ENCODE results near the gene SEC22A. TPM values are rescaled to one million over a fixed set of nuclear protein-coding genes. Genes with fewer than 3 reads are reported as not detected.

SEC22A gene, protein sequence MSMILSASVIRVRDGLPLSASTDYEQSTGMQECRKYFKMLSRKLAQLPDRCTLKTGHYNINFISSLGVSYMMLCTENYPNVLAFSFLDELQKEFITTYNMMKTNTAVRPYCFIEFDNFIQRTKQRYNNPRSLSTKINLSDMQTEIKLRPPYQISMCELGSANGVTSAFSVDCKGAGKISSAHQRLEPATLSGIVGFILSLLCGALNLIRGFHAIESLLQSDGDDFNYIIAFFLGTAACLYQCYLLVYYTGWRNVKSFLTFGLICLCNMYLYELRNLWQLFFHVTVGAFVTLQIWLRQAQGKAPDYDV
- total RNA-seq = 41.2 TPM

- DNase-seq = peak; percentile 93
Observed at GRCh38 chr3:123201557-123202427, at the start of gene SEC22A. Gene SEC22A, plus strand, starts transcription at chr3:123201943. Its CDS starts 7,275 bp downstream, at chr3:123209218.

DNA sequence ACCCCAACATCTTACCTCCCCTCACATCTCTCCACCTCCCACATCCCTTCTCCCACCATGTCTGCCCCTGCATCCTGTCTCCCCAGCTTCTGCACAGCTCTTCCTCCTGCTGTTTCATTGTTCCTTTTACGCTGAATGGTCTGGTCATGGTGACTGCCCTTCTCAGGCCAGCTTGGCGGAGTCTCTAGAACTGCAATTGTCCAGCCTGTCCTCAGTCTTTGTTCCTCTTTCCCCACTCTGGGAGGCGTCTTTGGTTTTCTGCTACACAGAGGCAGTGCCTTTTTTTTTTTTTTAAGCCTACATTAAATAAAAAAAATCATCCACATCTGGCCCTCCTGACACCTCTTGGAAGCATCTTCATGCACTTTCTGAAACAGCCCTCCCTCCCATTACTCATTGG is 49.1 kb upstream of the SEC22A start:
- no peak for DNase-seq

DNA sequence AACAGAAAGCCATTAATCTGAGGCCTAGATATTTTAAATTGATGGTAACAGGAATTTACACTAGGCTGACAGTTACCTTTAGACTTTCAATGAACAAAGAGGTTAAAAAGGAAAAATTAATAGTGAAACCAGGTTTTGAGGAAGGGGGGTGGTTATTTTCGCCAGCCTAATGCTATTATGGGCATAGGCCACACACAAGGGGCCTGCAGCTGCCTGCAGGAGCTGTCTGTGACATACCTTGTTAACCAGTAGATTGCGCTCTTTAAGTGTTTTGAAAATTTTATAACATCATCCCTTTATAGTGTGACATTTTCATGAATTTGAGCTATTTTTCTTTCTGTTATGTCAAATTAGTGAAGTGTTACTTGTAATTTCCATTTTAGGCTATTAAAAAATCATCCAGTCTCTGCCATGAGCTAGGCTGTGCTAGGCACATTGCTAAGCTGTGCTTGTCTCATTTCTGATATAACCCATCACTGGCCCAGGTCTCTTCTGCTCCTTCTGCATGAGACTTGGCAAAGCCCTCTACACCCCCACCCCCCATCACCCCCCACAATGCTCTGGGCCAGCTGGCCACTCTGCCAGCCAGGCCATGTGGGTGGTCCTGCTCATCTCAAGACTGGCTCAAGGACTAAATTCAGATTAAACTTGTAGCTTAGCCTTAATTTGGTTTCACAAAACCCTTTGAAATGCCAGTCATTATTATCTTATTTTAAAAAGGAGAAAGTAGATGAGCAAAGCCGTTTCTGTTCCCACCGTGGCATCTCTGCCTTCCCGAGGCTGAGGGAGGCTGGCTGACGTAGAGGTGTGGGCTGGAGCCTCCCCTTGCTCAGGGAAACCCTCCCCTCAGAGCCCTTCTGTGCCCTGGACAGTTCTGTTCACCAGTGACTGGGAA is 48.4 kb upstream of the SEC22A start:
- DNase-seq = no peak

DNA sequence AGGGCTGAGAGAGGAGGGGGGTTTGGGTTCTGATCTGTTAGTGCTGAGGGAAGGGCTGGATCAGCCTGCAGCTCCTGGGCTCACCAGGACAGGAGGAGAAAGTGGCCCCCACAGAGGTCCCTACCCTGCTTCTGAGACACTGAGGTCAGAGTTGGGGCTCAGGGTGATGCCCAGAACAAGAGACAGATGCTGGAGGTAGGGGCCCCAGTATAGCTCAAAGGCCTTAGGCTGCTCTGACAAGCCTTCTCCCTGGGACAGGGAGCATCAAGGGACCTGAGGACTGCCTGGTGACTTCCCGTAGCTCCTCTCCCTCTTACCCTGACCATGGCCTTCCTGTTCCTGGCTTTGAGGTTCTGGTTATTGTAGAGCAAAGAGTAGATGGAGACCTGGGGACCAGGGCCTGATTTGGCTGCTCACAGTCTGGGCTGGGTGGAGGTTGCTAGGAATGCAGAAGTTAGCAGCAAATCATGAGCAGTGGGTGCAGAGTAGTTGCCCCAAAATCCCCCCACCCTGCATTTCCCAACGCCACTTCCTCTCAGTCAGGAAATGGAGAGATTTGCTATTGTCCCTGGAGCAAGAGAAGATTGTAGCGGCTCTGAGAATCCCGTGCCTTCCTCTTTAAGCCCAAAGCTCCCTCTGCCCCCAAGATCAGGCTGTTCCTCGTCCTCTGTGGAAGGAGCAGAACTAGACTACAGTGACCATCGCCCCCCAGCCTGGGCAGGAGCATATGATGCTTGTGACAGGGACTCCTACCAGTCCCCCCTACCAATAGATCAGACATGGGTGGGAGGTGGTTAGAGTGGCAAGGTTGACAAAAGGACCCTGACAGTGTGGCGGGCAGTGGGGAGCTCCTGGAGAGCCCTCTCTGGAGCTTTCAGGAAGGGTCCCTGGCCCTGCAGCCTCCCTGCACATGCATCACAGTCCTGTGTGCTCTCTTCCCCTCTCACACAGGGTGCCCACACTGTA is 47.4 kb upstream of the SEC22A start:
- no peak for DNase-seq

DNA sequence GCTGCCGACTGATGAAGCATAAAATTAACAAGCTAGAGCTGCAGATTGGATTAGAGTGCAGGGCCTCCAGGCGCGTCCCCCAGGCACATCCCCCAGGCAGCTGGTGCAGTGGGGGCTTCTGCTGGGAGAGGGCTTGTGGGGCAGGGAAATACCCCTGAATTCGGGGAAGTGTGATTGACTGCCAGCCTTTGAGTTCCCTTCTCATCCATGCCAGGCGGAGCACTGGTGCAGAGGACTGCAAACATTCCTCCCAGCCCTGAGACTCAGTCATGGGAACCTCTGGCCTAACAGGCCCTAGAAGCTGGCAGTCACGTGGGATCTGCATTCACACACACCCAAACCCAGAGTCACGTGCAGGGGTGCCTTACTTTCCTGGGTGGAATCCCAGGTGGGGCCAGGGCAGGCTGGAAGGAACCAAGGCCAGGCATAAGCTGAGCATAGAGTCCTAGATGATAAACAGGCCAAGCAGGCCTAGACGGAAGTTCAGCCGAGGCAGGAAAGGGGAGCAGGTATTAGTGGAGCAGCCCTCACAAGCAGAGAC is 46.2 kb upstream of the SEC22A start:
- DNase-seq = no peak

DNA sequence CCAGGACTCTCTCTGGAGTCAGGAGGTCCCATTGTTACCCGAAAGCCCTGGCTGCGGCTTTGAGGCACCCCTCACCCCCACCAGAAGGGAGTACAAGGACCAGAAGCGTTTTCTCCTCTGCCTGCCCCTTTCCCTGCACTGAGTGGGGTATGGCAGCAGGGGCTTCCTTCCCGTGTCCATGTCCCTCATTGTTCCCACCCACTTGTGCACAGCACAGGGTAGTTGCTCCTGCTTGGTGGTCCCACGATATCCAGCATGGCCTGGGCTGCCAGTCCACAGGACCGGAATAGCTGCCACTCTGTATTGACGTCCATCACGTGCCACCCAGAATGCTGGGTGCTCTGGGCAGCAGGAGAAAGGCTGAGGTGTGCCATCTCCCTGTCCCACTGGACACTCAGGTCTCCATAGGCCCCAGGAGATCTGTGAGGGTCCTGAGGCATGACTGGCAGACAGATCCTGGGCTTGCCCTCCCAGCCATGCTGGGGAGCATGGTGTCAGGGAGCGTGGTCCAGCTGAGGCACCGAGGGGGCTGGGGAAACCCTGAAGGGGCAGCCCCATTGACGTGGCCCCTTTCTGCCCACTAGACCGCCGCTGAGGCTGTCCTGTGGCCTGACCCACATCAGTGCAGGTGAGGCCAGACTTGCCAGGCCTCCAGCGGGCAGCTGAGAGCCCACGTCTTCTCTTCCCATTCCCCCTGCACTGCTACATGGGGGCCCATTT is 45.3 kb upstream of the SEC22A start:
- no peak for DNase-seq

DNA sequence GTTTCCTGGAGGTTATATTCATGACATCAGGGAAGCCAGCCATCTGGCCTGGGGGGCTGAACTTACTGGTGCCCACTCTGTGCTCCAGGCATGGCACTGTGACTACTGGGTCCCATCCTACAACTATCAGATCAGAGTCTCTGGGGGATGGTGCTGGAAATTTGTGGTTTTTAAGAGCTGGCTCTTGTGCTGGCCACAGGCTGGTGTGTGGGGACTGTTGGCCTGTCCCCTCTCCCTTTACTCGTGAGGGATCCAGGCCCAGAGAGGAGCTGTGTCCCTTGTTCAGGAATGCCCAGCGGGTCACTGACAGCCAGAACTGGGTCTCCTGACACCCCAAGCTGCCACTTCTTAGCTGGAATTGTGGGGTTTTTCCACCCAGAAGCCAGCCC is 44.5 kb upstream of the SEC22A start:
- DNase-seq = no peak

- DNase-seq = no peak
Observed at GRCh38 chr3:123157598-123158287, 44.0 kb upstream of the SEC22A start.

GRCh38 chr3:123158330-123158729 is 43.4 kb upstream of the SEC22A start:
- DNase-seq = no peak

- no peak for DNase-seq
Observed at GRCh38 chr3:123158899-123159390, 42.8 kb upstream of the SEC22A start.

GRCh38 chr3:123159926-123160635 is 41.7 kb upstream of the SEC22A start:
- no peak for DNase-seq

DNA sequence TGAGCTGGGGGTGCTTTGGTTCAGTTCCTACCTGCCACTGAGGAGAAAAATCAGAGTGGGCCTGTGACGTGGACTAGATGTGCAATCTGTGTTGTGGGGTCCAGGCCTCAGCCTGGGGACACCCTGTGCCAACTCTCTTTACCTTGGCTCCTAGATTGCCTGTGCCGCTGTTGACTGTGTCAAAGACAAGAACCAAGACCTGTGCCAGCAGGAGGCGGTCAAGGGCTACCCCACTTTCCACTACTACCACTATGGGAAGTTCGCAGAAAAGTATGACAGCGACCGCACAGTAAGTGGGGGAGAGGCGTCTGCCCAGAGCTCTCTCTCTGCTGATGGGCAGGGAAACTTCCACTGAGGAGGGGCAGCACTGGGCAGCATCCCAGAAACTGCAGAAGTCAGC is 40.6 kb upstream of the SEC22A start:
- DNase-seq = no peak

- no peak for DNase-seq
Observed at GRCh38 chr3:123163141-123163540, 38.6 kb upstream of the SEC22A start.

DNA sequence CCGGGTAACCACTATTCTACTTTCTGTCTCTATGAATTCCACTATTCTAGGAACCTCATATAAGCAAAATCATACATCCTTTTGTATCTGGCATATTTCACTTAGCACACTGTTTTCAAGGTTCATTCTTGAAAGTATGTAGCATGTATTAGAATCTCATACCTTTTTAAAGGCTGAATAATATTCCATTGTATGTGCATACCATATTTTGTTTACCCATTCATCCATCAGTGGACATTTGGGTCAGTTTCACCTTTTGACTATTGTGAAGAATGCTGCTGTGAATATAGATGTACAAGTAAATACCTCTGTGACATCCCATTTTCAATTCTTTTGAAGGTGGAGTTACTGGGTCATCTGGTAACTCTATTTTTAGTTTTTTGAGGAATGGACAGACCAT is 36.6 kb upstream of the SEC22A start:
- DNase-seq = no peak

DNA sequence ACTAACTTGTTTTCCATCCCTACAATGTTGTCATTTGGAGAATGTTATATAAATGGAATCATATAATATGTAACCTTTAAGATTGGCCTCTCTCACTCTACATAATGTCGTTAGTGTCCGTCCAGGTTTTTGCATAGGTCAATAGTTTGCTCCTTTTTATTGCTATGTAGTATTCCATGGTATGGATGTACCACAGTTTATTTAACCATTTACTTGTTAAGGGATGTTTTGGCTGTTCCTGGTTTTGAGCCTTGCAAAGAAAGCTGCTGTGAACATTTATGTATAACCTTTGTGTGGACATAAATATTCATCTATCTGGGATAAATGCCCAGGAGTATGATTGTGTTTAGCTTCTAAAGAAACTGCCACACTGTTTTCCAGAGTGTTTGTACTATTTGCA is 34.1 kb upstream of the SEC22A start:
- DNase-seq = peak; percentile 66

GRCh38 chr3:123168122-123168521 is 33.6 kb upstream of the SEC22A start:
- peak; percentile 83 for DNase-seq

DNA sequence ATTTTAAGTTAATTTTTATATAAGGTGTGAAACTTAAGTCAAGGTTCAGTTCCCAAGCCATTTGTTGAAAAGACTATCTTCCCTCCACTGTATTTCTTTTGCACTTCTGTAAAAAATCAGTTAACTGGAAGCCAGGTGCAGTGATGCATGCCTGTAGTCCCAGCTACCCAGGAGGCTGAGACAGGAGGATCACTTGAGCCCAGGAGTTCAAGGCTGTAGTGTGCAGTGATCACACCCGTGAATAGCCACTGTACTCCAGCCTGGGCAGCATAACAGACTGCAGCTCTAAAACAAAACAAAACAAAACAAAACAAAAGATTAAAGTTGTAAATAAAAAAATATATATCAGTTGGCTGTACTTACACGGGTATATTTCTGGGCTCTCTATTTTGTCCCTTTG is 33.1 kb upstream of the SEC22A start:
- DNase-seq = no peak

DNA sequence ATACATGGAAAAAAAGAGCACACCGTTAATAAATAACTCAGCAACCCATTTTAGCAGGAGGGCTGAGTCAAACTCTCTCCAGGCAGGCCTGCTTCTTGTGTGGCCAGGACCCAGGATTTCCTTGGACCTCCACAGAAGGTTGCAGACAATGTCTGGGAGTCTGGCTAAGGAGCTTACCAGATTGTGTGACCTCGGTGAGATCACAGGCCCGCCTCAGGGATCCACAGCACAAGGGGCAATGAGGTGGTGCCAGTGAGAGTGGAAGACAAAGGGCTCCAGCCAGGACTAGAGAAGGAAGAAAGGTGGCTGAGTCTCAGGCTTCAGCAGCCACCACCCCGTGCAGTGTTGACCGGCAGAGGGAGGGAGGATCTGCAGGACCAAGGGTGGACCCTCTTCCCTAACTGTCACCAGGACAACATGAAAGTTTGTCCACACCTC is 32.2 kb upstream of the SEC22A start:
- no peak for DNase-seq

- DNase-seq = no peak
Observed at GRCh38 chr3:123169930-123170329, 31.8 kb upstream of the SEC22A start.

Measured in skin of body (tissue), 2 donors.